Common myeloid progenitor, CD34-positive (primary cell): ENCODE results near the gene CEP170B.
"Not testable (repeated sequence)": the region's sequence is repeated elsewhere in the genome, so short reads cannot be mapped to it uniquely, and the experiment has no call there.

Source experiments
- CTCF ChIA-PET: fragments of 350-600 bp; sonication (Branson Sonifier 250); formaldehyde crosslinking; loops from one replicate; lab custom pipeline; 2021; ENCODE audit warnings: antibody characterized with exemption; lab: Charles Lee
- POLR2A ChIA-PET: fragments of 350-600 bp; sonication (Branson Sonifier 250); formaldehyde crosslinking; loops from one replicate; lab custom pipeline; 2021; ENCODE audit warnings: antibody characterized with exemption; lab: Charles Lee
- DNase-seq, 3 donors: peaks; one replicate each; pipeline versions ENCODE4 v3.0.0 to v3.0.0-alpha.2; 2013
- H3K27ac ChIP-seq, 2 experiments: 1 replicate in 1 of 2; 2 replicates in 1 of 2; pipeline ENCODE4 v1.7.0; 2013; ENCODE audit warnings: inconsistent platforms in 2 of 2, low read length in 2 of 2, mild to moderate bottlenecking in 2 of 2, low read depth in 1 of 2, moderate library complexity in 1 of 2; ENCODE audit not compliant: severe bottlenecking in 2 of 2, insufficient read depth in 1 of 2, poor library complexity in 1 of 2
- H3K27me3 ChIP-seq, 5 experiments: replicated peaks in 2 of 5; 1 replicate in 3 of 5; 2 replicates in 2 of 5; pipeline versions ENCODE4 v1.6.1 to v1.7.0; 2013; ENCODE audit warnings: low read length in 4 of 5, mild to moderate bottlenecking in 2 of 5, moderate library complexity in 2 of 5, inconsistent platforms in 1 of 5; ENCODE audit not compliant: insufficient read depth in 5 of 5, control insufficient read depth in 4 of 5
- H3K36me3 ChIP-seq, 4 experiments: 1 replicate in 2 of 4; 2 replicates in 2 of 4; pipeline versions ENCODE4 v1.6.1 to v1.7.0; 2013; ENCODE audit warnings: low read length in 3 of 4, control low read depth in 1 of 4, mild to moderate bottlenecking in 1 of 4; ENCODE audit not compliant: control insufficient read depth in 4 of 4, insufficient read depth in 4 of 4
- H3K4me1 ChIP-seq, 4 experiments: 1 replicate in 3 of 4; 2 replicates in 1 of 4; pipeline versions ENCODE4 v1.6.1 to v1.7.1; 2013; ENCODE audit warnings: low read length in 3 of 4, mild to moderate bottlenecking in 3 of 4, control low read depth in 1 of 4, inconsistent platforms in 1 of 4, moderate library complexity in 1 of 4; ENCODE audit not compliant: control insufficient read depth in 4 of 4, insufficient read depth in 4 of 4; ENCODE audit errors: control extremely low read depth in 1 of 4
- H3K4me3 ChIP-seq, 7 experiments: 1 replicate in 4 of 7; 2 replicates in 3 of 7; pipeline versions ENCODE4 v1.5.1 to v1.7.0; 2013; ENCODE audit warnings: mild to moderate bottlenecking in 7 of 7, low read length in 6 of 7, moderate library complexity in 6 of 7, inconsistent platforms in 2 of 7, low read depth in 2 of 7, control low read depth in 1 of 7; ENCODE audit not compliant: insufficient read depth in 4 of 7, control insufficient read depth in 1 of 7; ENCODE audit errors: extremely low read depth in 1 of 7
- H3K9me3 ChIP-seq, 5 experiments: 1 replicate in 4 of 5; 2 replicates in 1 of 5; pipeline versions ENCODE4 v1.6.1 to v1.7.1; 2013; ENCODE audit warnings: low read length in 4 of 5, mild to moderate bottlenecking in 2 of 5, inconsistent platforms in 1 of 5, low read depth in 1 of 5, moderate library complexity in 1 of 5; ENCODE audit not compliant: control insufficient read depth in 4 of 5, insufficient read depth in 2 of 5; ENCODE audit errors: control extremely low read depth in 1 of 5
- WGBS: methylation state at CpG from one replicate; pipeline ENCODE4 v1.1.5; 2013; ENCODE audit not compliant: insufficient coverage; 5-methylcytosine and 5-hydroxymethylcytosine counted together

CEP170B gene

DNA sequence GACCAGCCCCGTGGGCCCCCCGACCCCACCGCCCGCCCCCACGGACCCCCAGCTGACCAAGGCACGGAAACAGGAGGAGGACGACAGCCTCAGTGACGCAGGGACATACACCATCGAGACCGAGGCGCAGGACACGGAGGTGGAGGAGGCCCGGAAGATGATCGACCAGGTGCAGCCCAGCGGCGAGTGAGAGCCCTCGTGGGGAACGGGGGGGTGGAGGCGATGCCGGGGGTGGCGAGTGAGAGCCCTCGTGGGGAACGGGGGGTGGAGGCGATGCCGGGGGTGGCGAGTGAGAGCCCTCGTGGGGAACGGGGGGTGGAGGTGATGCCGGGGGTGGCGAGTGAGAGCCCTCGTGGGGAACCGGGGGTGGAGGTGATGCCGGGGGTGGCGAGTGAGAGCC lies 19.3 kb downstream of the CEP170B start:
- H3K4me1 ChIP-seq, H3K4me3 ChIP-seq, DNase-seq, H3K9me3 ChIP-seq, H3K36me3 ChIP-seq, H3K27ac ChIP-seq, POLR2A ChIA-PET, CTCF ChIA-PET, H3K27me3 ChIP-seq: not testable (repeated sequence)
- 87% methylated on average over 12 of the region's 34 CpGs for WGBS

DNA sequence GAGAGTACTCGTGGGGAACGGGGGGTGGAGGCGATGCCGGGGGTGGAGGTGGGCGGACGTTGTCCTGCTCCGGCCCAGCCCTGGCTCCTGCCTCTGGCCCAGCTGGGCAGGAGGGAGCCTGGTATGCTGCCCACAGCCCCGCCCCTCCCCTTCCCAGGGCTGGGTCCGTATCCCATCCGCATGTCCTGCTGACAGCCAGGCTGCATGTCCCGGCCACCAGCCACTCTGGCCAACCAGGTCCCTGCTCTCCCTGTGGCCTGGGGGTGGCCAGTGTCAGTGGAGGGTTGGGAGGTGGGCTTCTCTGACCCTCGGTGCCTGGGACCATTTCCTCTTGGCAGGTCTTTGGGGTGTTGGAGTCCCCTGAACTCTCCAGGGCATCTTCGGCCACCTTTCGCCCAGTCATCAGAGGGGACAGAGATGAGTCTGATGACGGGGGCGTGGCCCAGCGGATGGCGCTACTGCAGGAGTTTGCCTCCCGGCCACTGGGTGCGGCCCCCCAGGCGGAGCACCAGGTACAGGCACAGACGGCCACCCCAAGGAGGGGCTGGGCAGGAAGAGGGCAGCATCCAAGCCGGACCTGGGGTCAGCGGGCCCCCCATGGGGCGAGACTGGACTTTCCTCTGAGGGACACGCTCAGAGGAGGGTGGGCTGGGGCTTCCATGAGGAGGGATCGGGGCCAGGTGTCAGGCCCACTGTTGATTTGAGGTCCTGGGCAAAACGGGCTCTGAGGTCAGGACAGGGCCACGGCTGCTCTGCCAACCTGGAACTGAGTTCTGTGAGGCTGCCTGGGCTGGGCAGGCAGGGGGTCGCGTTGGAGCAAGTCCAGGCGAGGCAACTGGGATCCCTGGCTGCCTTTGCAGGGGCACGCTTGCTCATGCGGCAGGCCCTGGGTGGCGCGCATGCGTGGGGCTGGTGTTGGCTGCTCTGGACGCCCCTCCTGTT lies 20.2 kb downstream of the CEP170B start:
- WGBS: 95% methylated on average over 38 of the region's 38 CpGs
- CTCF ChIA-PET: no interaction called here
- no peaks in the 10 kb centered on the region for H3K27me3 ChIP-seq
- no peaks in the 10 kb centered on the region for H3K36me3 ChIP-seq
- H3K9me3 ChIP-seq: no peaks in the 10 kb centered on the region
- DNase-seq: no peak
- POLR2A ChIA-PET: no interaction called here
- H3K4me1 ChIP-seq: no peaks in the 10 kb centered on the region
- no peak overlapping the region for H3K27ac ChIP-seq
- no peak overlapping the region for H3K4me3 ChIP-seq

DNA sequence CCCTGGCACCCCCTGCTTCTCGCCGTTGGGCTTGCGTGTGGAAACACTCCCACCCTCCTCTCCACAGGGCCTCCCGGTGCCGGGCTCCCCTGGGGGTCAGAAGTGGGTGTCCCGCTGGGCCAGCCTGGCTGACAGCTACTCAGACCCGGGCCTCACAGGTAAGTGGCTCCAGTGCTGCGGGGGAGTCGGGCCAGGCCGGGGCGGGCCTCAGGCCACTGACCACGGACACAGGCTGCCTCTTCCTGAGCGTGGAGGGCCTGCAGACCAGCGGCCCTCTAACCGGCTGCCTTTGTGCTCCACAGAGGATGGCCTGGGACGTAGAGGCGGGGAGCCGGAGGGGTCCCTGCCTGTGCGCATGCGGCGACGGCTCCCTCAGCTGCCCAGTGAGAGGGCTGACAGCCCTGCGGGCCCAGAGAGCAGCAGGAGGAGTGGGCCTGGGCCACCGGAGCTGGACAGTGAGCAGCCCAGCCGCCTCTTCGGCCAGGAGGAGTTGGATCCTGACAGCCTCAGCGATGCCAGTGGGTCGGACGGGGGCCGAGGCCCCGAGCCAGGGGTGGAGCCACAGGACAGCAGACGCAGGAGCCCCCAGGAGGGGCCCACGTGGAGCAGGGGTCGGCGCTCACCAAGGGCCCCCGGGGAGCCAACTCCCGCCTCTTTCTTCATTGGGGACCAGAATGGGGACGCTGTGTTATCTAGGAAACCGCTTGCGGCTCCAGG lies 21.1 kb downstream of the CEP170B start:
- ChIA-PET POLR2A (no interaction called here), CTCF (no interaction called here)
- 93% methylated on average over 40 of the region's 40 CpGs for WGBS
- Histone ChIP-seq H3K4me3 (no peak overlapping the region), H3K4me1 (no peaks in the 10 kb centered on the region), H3K27me3 (no peaks in the 10 kb centered on the region), H3K27ac (no peak overlapping the region), H3K9me3 (no peaks in the 10 kb centered on the region), H3K36me3 (no peaks in the 10 kb centered on the region)
- no peak for DNase-seq

DNA sequence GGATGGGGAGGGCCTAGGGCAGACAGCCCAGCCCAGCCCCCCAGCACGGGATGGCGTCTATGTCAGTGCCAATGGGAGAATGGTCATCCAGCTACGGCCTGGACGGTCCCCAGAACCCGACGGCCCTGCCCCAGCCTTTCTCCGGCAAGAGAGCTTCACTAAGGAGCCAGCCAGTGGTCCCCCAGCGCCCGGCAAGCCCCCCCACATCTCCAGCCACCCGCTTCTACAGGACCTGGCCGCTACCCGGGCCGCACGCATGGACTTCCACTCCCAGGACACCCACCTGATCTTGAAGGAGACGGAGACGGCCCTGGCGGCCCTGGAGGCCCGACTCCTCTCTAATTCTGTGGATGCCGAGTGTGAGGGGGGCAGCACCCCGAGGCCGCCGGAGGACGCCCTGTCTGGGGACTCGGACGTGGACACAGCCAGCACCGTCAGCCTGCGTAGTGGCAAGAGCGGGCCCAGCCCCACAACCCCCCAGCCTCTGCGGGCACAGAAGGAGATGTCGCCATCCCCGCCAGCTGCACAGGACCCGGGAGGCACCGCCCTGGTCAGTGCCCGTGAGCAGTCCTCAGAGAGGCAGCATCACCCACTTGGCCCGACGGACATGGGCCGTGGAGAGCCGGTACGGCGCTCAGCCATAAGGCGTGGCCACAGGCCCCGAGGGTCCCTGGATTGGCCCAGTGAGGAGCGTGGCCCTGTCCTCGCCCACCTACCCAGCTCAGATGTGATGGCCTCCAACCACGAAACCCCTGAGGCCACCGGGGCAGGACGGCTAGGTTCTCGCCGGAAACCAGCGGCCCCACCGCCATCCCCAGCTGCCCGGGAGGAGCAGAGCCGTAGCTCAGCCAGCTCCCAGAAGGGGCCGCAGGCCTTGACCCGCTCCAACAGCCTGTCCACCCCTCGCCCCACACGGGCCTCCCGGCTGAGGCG lies 21.9 kb downstream of the CEP170B start:
- no peak for DNase-seq
- H3K36me3 ChIP-seq: no peaks in the 10 kb centered on the region
- H3K27me3 ChIP-seq: no peaks in the 10 kb centered on the region
- H3K9me3 ChIP-seq: no peaks in the 10 kb centered on the region
- H3K4me1 ChIP-seq: no peaks in the 10 kb centered on the region
- POLR2A ChIA-PET: no interaction called here
- no peak overlapping the region for H3K4me3 ChIP-seq
- WGBS: 96% methylated on average over 48 of the region's 59 CpGs
- no peak overlapping the region for H3K27ac ChIP-seq
- CTCF ChIA-PET: no interaction called here

DNA sequence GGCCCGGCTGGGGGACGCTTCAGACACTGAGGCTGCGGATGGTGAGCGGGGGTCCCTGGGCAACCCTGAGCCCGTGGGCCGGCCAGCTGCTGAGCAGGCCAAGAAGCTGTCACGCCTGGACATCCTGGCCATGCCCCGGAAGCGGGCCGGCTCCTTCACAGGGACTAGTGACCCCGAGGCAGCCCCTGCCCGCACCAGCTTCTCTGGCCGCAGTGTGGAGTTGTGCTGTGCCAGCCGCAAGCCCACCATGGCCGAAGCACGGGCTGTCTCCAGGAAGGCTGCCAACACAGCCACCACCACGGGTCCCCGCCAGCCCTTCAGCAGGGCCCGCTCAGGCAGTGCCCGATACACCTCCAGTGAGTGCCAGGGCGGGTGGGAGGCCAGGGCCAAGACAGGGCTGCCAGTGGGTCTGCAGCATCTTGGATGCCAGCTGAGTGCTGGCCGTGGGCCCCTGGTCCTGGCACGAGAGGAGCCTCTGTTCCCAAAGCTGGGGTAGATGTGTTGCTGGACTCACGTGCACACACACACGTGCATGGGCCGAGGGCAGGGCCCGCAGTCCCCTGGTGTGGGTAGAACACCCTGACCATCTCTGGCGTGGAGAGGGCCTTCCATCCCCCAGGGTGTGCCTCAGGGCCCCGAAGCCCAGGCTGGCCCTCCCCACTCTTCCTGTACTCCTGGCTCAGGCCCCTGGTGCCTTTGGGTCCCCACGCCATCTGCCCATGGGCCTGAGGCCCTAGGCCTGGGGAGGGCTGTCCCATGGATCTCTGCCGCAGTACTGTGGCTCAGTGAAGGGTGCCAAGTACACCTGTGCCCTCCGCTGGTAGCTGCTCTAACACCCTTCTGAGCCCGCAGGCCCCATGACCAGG lies 22.8 kb downstream of the CEP170B start:
- H3K36me3 ChIP-seq: no peaks in the 10 kb centered on the region
- ChIA-PET POLR2A (no interaction called here), CTCF (no interaction called here)
- H3K4me3 ChIP-seq: no peak overlapping the region
- no peaks in the 10 kb centered on the region for H3K4me1 ChIP-seq
- H3K27me3 ChIP-seq: no peaks in the 10 kb centered on the region
- WGBS: 99% methylated on average over 32 of the region's 33 CpGs
- H3K9me3 ChIP-seq: no peaks in the 10 kb centered on the region
- no peak for DNase-seq
- H3K27ac ChIP-seq: no peak overlapping the region

DNA sequence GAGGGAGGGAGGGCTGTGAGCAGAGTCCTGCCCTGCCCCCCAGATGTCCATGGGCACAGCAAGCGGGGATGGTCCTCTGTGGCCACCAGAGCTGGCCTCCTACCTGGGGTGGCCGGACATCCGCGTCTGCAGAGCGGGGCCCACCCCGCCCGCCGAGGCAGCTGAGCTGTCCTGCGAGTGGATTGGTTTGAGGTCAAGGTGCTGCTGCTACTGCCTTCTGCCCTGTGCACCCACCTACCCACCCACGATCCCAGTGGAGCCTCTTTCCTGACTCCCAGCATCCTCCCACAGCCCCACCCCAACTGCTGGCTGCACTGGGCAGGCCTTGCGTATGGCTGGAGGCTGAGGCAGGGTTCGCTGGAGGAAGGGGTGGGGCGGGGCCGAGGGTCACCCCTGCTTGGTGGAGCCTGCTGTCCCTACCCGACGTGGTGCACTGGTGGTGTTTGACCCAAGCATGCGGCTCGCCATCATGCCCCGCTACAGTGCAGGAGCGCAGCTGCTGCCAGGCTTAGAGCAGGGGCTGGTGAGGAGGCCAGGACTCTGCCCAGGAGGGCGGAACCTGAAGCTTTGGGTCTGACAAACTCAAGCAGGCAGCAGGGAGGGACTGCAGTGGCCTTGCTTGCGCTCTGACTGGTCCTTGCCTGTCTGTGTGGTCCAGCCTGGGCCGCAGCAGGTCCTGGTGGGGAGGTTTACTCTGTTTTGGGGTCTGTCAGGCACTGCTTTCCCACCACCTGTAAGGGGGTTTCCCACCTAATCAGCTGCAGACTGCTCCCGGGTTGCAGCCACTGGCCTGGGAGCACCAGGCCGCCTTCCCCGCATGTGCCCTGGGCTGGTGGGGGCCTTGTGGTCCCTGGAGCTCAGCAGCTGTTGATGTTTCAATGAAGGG lies 23.7 kb downstream of the CEP170B start:
- no peaks in the 10 kb centered on the region for H3K36me3 ChIP-seq

More for the DNA sequence above, 23.7 kb downstream of the CEP170B start:
- DNase-seq: no peak
- Histone ChIP-seq H3K27ac (no peak overlapping the region), H3K9me3 (no peaks in the 10 kb centered on the region), H3K4me1 (no peaks in the 10 kb centered on the region), H3K4me3 (no peak overlapping the region), H3K27me3 (peaks cover 0 to 1% (median 0%) of the 10 kb centered on the region in 5 experiments)
- WGBS: 98% methylated on average over 23 of the region's 26 CpGs
- ChIA-PET CTCF (no interaction called here), POLR2A (no interaction called here)
